GM21381 (cell line): Measurements from ENCODE around the gene TOX2.

ENCODE experiments used
- ATAC-seq: cut with Tn5 transposase; IDR thresholded peaks from one replicate; pipeline ENCODE4 v1.9.1; 2021; ENCODE audit warnings: mild to moderate bottlenecking, moderate library complexity; ENCODE audit not compliant: unreplicated experiment

The TOX2 gene

DNA sequence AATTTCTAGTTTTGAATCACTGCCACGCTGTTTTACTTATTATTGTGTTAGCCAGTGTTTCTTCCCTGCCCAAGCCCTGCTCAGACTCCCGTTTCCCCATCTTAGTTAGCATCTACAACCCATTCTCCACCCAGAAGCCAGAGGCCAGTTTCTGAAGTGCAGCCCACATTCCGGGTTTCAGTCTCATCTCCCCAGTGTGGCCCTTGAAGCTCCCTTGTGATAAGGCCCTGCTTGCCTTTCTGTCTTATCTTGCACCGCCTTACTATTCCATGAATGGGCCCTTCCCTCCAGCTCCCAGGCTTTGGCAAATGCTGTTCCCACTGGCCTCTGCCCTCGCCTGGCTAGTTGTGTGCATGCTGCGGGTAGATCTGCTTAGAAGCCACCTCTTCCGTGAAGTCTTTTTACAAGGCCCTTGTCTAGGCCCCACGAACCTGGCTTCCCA, 41.1 kb downstream of the TOX2 start:
- ATAC-seq: no peak

- ATAC-seq: no peak
Measured at GRCh38 chr20:43957392-43957791, 42.7 kb downstream of the TOX2 start.

GRCh38 chr20:43958626-43959025, 44.0 kb downstream of the TOX2 start:
- no peak for ATAC-seq

DNA sequence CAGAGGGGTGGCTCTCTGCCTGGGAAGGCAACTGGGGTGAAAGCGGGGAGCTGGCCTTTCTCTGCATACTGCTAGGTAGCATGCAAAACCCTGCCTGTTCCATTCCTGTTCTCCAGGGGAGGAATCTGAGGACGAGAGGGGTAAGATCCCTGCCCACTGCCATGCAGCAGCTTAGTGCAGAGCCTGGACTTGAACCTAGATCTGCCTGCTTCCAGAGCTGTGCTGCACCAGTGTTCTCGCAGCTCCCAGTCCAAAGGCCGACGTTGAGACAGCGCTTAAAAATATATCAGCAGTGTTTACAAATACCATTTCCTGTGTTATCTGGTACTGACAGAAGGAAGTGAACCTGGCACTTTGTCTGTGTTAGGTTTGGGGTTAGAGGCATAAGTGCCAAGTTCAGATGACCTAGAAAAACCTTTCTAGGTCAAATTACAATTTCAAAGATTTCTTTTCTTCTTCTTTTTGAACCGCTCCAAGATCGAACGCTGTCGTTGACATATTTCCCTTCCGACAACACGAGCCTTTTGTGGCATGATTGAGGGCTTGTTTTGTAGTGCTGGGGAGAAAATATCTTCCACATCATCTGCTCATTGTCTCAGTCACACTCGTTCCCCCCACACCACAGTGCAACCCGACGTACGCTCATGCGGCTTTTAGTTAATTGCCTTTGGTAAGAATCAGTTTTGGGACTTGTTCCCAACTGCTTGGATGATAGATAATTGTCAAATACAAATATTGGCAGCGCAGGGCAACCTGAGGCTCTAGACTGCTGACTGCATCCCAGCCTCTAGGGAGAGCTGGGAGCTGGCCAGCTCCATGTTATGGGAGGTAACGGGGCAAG, 44.6 kb downstream of the TOX2 start:
- ATAC-seq: no peak

- no peak for ATAC-seq
Measured at GRCh38 chr20:43959920-43960227, 45.2 kb downstream of the TOX2 start.

- no peak for ATAC-seq
Measured at GRCh38 chr20:43960231-43960630, 45.6 kb downstream of the TOX2 start.

- no peak for ATAC-seq
Measured at GRCh38 chr20:43961116-43961515, 46.5 kb downstream of the TOX2 start.

DNA sequence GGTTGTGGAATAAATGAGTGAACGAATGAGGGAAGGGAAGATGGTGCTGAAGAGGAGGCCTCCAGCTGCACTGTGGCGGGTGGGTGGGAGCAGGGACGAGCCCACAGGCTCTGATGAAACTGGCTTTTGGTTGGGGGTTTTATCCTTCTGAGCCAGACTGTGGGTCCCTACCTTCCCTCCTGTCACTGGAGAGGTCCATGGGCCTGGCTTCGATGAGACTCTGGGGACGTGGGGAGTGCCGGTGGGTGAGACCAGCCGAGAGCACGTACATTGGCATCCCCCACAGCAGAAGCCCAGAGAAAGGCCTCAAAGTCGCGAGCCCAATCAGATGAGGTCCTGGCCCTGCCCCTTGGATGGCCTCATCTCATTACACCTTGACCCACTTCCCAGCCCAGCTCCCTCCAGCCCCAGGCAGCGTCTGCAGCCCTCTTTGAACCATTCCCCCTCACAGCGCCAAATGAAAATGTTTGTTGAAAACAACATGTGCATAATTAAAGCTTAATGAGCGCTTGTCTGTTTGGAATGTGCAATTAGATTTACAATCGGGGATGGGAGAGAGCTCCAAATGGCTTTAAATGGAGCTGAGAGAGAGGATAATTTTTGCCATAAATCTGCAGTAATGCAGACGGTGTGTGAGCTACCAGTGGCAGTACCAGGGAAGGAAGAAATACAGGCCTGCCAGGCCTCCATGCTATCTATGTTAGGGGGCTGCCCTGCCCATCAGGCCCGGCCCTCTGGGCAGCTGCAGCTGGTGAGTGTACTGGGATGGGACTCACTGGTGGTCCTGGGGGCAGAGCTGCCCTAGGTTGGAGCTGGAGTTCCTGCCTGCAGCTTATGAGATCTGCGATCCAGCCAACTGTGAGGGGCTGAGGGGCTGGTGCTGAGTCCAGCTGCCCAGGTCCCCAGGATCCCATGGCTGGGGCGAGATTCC, 47.2 kb downstream of the TOX2 start:
- no peak for ATAC-seq

DNA sequence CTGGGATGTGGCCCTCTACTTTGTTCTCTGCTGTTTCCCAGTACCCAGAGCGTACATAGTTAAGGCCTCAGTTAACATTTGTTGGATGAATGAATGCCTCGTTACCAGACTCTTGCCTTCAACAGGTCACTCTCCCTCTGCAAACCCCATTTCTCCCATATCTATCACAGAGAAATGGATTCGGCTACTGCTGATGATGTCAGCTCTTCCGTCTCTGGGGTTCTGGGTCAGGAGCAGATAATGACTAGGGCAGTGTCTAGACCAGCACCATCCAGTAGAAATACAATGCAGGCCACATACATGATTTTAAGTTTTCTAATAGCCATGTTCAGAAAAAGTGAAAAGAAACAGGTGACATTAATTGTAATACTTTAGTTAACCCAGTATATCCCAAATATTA, 47.9 kb downstream of the TOX2 start:
- ATAC-seq: no peak

DNA sequence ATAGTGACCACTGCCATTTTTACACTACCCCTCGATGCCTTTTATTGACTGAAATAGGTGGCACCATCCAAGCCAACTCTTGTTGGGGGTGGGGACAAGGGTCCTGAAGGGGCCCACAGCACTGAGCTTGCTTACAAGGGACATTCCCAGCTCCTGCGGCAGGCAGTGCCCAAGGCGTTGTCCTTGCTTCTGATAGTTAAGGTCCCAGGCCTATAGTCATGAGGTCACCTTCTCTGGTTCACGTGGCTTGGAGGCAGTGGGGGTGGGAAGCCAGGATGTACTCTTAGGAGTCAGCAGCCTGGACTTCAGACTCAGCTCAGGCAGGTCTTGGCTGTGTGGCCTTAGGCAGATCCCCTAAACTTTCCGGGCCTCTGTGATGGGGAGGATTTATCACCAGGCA, 48.6 kb downstream of the TOX2 start:
- ATAC-seq: no peak

GRCh38 chr20:43963872-43964791, 49.5 kb downstream of the TOX2 start:
- no peak for ATAC-seq

- no peak for ATAC-seq
Measured at GRCh38 chr20:43968341-43969000, 53.8 kb downstream of the TOX2 start.

DNA sequence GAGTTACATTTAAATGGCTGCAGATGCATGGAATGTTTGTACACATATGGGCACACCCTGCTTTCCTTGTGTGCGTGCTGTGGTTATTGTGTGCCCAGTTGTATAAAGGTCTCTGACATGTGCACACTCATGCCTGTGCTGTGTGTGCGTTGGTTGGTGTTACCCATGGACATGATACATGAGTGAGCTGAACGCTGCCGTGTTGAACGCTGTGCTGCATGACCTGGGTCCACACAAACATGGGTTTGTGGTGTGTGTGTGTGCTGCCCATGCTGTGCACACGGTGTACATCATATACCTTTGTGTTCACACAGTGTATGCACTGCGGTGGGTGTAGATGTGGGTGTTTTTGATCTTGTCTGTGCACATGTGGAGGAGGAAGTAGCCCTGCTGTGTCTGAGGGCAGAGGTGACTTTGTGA, 54.4 kb downstream of the TOX2 start:
- ATAC-seq: no peak

DNA sequence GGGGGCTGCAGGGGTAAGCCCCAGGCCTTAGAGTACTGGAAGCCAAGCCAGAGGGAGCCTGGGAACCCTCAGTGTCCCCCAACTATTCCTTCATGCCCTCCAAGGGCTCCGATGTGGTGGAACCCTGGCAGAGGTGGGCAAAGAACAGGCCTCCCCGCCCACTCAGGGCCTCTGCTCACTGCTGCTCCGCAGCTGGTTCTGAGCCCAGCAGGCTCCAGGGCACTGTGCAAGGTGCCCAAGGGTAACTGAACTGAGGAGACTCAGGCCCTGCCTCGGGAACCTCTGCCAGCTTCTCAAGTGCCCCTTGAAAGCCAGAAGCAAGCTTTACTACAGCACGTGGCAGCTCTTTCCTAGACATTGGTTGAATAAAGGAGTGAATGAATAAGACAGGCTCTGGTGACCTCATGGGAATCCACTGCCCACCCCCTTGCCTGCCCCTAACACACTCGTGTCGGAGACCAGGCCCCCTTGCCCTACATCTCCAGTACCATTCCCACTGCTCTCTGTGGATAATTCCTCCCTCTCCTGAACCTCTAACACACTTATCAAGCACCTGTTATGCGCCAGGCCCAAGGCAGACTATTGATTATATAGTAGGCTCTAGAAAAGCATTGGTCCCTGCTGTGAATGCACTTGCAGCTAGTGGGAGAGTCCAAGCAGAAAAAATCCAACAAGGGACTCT, 55.0 kb downstream of the TOX2 start:
- ATAC-seq: no peak

GRCh38 chr20:43971267-43971666, 56.6 kb downstream of the TOX2 start:
- ATAC-seq: no peak

- no peak for ATAC-seq
Measured at GRCh38 chr20:43972051-43972450, 57.4 kb downstream of the TOX2 start.

DNA sequence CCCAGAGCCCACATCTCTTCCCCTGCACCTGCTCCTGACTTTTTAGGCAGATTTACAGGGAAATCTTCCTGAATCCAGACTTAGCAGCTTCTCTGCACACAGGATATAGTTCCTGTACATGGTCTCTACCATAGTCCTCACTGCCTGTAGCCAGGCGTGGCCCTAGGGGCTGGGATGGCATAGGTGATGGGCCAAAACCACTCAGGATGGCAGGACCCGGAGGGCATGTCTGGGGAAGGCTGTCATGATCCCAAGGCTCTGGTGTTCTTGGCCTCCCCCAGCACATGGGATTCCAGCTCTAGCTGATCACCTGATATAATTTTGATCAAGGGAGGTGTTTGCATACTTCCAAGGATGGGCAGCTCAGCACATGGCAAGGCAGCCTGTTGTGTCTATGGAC, 58.0 kb downstream of the TOX2 start:
- ATAC-seq: no peak

DNA sequence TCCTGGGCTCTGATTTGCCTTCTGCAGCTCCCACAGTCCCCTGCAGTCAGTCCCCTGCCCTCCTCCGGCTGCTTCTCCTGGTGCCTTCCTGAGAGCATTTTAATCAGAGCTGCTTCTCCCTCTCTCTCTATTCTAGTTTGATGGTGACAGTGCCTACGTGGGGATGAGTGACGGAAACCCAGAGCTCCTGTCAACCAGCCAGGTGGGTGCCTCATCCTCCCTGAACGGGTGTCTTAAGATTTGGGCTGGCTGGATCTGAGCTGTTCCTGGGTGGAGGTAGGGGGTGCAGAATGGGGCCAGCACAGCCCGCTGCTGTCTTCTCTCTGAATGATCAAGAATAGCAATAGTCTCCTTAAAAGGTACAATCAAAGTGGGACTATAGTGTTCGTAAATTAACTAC, 58.6 kb downstream of the TOX2 start:
- no peak for ATAC-seq

- ATAC-seq: no peak
Measured at GRCh38 chr20:43973671-43974450, 59.2 kb downstream of the TOX2 start.
